ENCODE results near the gene PPAT. TPM values are rescaled to one million over a fixed set of nuclear protein-coding genes. Genes with fewer than 3 reads are reported as not detected.
"Not testable (repeated sequence)": the region's sequence is repeated elsewhere in the genome, so short reads cannot be mapped to it uniquely, and the experiment has no call there.

PPAT gene
- total and polyA plus RNA-seq, 5 experiments from 2014 or later = 10.9 to 18.5 (median 15.1) TPM

DNA sequence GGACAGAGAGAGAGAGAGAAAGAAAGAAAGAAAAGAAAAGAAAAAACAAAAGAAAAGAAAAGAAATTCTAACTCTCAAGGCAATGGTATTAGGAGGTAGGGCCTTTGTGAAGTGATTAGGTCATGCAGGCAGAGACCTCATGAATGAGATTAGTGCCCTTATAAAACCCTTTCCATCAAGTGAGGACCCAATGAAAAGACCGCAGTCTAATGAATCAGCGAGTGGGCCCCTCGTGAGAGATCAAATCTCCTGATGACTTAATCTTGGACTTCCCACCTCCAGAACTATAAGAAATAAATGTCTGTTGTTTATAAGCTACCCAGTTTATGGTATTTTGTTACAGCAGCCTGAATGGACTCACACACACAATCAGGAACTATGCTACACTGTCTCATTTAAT, 65.0 kb downstream of the PPAT start:
- H3K27ac Mint-ChIP-seq = peak overlapping the region in 1 of 10 donors; percentile 66
- H3K9me3 Mint-ChIP-seq = peaks cover 0 to 4% (median 0%) of the 10 kb centered on the region in 9 donors
- no peak for ATAC-seq
- POLR2A ChIA-PET = no interaction called here
- peaks cover 0 to 7% (median 4%) of the 10 kb centered on the region in 4 donors for H3K4me1 Mint-ChIP-seq
- H3K36me3 Mint-ChIP-seq = peaks cover 0 to 72% (median 48%) of the 10 kb centered on the region in 3 donors
- no peak overlapping the region for H3K4me3 Mint-ChIP-seq
- H3K27me3 Mint-ChIP-seq = no peaks in the 10 kb centered on the region
- no peak for DNase-seq

GRCh38 chr4:56362981-56363380, 72.4 kb downstream of the PPAT start:
- DNase-seq, ATAC-seq, H3K9me3 Mint-ChIP-seq, POLR2A ChIA-PET, H3K27ac Mint-ChIP-seq, H3K27me3 Mint-ChIP-seq, H3K4me3 Mint-ChIP-seq, H3K4me1 Mint-ChIP-seq: not testable (repeated sequence)
- H3K36me3 Mint-ChIP-seq = peaks cover 5 to 52% (median 32%) of the 10 kb centered on the region in 3 donors

DNA sequence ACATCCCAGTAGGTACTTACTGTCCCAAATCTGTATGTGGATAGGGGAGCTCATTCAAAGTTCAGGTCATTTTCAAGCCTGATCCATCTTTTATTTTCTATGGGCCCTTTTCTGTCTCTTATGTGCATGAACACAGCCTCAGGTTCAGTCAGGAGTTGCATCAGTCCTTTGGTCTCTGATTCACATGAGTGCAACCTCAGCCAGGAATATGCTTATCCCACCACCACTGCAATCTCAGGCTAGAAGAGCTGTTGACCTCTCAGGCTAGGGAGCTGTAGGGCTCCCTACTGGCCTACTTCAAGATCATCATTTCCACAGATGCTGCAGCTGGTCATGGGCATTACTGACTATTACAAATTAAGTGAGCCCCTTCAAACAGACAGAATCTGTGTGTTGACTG, 75.3 kb downstream of the PPAT start:
- Mint-ChIP-seq H3K9me3 (peaks cover 0 to 5% (median 0%) of the 10 kb centered on the region in 9 donors), H3K4me1 (no peaks in the 10 kb centered on the region), H3K27ac (no peak overlapping the region), H3K4me3 (no peak overlapping the region), H3K27me3 (no peaks in the 10 kb centered on the region), H3K36me3 (peaks cover 5 to 51% (median 30%) of the 10 kb centered on the region in 3 donors)
- ATAC-seq (no peak), DNase-seq (no peak)
- POLR2A ChIA-PET = no interaction called here

DNA sequence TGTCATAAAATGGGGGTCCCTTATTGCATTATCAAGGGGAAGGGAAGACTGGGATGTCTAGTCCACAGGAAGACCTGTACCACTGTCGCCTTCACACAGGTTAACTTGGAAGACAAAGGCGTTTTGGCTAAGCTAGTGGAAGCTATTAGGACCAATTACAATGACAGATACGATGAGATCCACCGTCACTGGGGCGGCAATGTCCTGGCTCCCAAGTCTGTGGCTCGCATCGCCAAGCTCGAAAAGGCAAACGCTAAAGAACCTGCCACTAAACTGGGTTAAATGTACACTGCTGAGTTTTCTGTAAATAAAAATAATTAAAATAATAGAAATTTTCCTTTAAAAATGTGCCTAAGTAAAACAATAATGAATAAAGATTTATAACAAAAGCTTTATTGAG, 78.8 kb downstream of the PPAT start:
- H3K27me3 Mint-ChIP-seq = no peaks in the 10 kb centered on the region
- ATAC-seq = no peak
- POLR2A ChIA-PET = interaction anchor here (1.2 kb wide), 1 partner anchor 31 kb away, joined by 3 read pairs; the partner anchor contains the start of gene AASDH
- H3K9me3 Mint-ChIP-seq = no peaks in the 10 kb centered on the region
- no peak overlapping the region for H3K4me3 Mint-ChIP-seq
- H3K36me3 Mint-ChIP-seq = peaks cover 0 to 58% (median 16%) of the 10 kb centered on the region in 3 donors
- H3K4me1 Mint-ChIP-seq = no peaks in the 10 kb centered on the region
- no peak overlapping the region for H3K27ac Mint-ChIP-seq
- DNase-seq = no peak

- ATAC-seq (no peak), DNase-seq (no peak)
- Mint-ChIP-seq H3K4me3 (no peak overlapping the region), H3K4me1 (peaks cover 0 to 6% (median under 1%) of the 10 kb centered on the region in 4 donors), H3K36me3 (peaks cover 0 to 63% (median 9%) of the 10 kb centered on the region in 3 donors), H3K9me3 (no peaks in the 10 kb centered on the region), H3K27ac (no peak overlapping the region), H3K27me3 (no peaks in the 10 kb centered on the region)
- POLR2A ChIA-PET = no interaction called here
Measured at GRCh38 chr4:56348576-56348975, 86.8 kb downstream of the PPAT start.

DNA sequence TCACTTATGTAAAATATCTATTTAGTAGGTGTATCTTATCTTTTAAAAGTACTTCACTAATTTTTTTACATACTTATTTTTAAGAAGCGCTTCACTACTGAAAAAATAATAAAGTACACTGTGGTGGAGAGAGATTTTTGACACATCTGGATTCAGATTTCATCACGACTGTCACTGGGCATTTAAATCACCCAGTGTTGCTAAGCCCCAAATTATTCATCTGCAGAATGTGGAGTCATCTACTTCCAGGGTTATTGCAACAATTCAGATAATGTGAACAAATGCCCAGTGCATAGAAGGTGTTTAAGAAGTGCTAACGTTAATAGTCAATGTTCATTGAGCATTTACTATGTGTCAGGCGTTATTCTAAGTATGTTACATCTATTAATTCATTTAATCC, 90.0 kb downstream of the PPAT start:
- H3K9me3 Mint-ChIP-seq = no peaks in the 10 kb centered on the region
- H3K36me3 Mint-ChIP-seq = peaks cover 0 to 52% (median 11%) of the 10 kb centered on the region in 3 donors
- POLR2A ChIA-PET = no interaction called here
- ATAC-seq = no peak
- DNase-seq = no peak
- H3K4me3 Mint-ChIP-seq = no peak overlapping the region
- H3K27ac Mint-ChIP-seq = no peak overlapping the region
- H3K4me1 Mint-ChIP-seq = peaks cover 0 to 6% (median 3%) of the 10 kb centered on the region in 4 donors
- H3K27me3 Mint-ChIP-seq = no peaks in the 10 kb centered on the region

Other genes starting within 250 kb of the PPAT start
- 10 to 100 TPM; 19.4 to 22.0 TPM for gene AASDH, start 48.1 kb downstream of the PPAT start, total RNA-seq
- 10 to 100 TPM; 20.8 to 31.4 (median 22.5) TPM for gene AASDH, start 48.1 kb downstream of the PPAT start, polyA plus RNA-seq
- 10 to 100 TPM; 34.3 to 36.8 TPM for gene PAICS, start 645 bp upstream of the PPAT start, total RNA-seq
- gene PAICS, start 645 bp upstream of the PPAT start, polyA plus RNA-seq = 10 to 100 TPM; 28.7 to 44.4 (median 37.4) TPM
- 100 to 1,000 TPM; 124 to 126 TPM for gene SRP72, start 32.0 kb upstream of the PPAT start, total RNA-seq
- gene SRP72, start 32.0 kb upstream of the PPAT start, polyA plus RNA-seq = 100 to 1,000 TPM; 152 to 174 (median 170) TPM
- gene ARL9, start 70.2 kb upstream of the PPAT start, total RNA-seq = under 1 TPM; 0.55 to 0.86 TPM
- gene ARL9, start 70.2 kb upstream of the PPAT start, polyA plus RNA-seq = not detected
- gene HOPX, start 245.7 kb upstream of the PPAT start, total RNA-seq = 1 to 10 TPM; 5.9 to 6.9 TPM
- gene HOPX, start 245.7 kb upstream of the PPAT start, polyA plus RNA-seq = 100 to 1,000 TPM in 1 of 3 donors, 10 to 100 TPM in 1, 1 to 10 TPM in 1; 5.0 to 183 (median 21.4) TPM

Measured in naive thymus-derived CD8-positive, alpha-beta T cell (primary cell).